IMR-90 (cell line): ENCODE data around the gene CDKN3.

ENCODE experiments used
- BHLHE40 ChIP-seq: fragments of 150-350 bp; IDR thresholded peaks from 2 replicates; pipeline ENCODE4 v1.6.1; 2016; ENCODE audit warnings: mild to moderate bottlenecking, low read depth, low read length
- CEBPB ChIP-seq: IDR thresholded peaks from 2 replicates; pipeline ENCODE4 v1.6.1; 2012; ENCODE audit warnings: low read depth, low read length, improper control_type of control experiment
- CHD1 ChIP-seq: IDR thresholded peaks from 2 replicates; pipeline ENCODE4 v1.6.1; 2012; ENCODE audit warnings: low read depth, low read length, improper control_type of control experiment
- MAFK ChIP-seq: IDR thresholded peaks from 2 replicates; pipeline ENCODE4 v1.6.1; 2012; ENCODE audit warnings: low read depth, low read length, improper control_type of control experiment
- MXI1 ChIP-seq: IDR thresholded peaks from 2 replicates; pipeline ENCODE4 v1.6.1; 2012; ENCODE audit warnings: low read depth, mild to moderate bottlenecking, low read length, moderate library complexity, borderline replicate concordance
- POLR2A ChIP-seq: IDR thresholded peaks from 2 replicates; pipeline ENCODE4 v1.6.1; 2012; ENCODE audit warnings: mild to moderate bottlenecking, low read depth, low read length
- RCOR1 ChIP-seq: IDR thresholded peaks from 2 replicates; pipeline ENCODE4 v1.6.1; 2012; ENCODE audit warnings: mild to moderate bottlenecking, low read length, improper control_type of control experiment; ENCODE audit not compliant: insufficient replicate concordance
- RFX5 ChIP-seq: IDR thresholded peaks from 2 replicates; pipeline ENCODE4 v1.8.0; 2012; ENCODE audit warnings: low read depth, mild to moderate bottlenecking, low read length, moderate library complexity
- SMC3 ChIP-seq: fragments of 150-350 bp; IDR thresholded peaks from 2 replicates; pipeline ENCODE4 v1.6.1; 2016; ENCODE audit warnings: low read depth, mild to moderate bottlenecking, antibody characterized with exemption, low read length, moderate library complexity
- TF ChIP-seq, protein P1 (sequence below): conservative IDR thresholded peaks from 2 replicates; pipeline ENCODE4 v1.5.1; 2012; ENCODE audit warnings: mild to moderate bottlenecking, low read depth, low read length, improper control_type of control experiment

DNA sequence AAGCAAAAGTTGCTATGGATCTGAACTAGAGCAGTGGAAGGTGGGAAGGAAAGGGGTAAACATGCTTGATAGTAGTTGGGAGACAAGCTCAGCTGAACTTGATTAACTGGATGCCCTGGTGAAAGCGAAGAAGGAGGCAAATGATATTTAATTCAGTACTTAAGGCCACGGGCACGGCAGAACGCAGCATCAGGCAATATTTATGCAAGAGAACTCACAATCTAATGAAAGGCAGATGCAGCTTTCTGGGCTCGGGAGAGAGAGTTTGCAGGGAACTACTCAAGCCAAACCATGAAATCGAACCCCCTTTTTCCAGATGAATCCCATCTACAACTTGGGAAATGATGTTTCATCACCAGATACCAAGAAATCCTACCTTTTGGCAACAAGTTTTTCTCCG lies 47.9 kb downstream of the CDKN3 start:
- TF ChIP-seq RFX5 (no peak), CHD1 (no peak), MAFK (no peak), SMC3 (no peak), POLR2A (no peak), RCOR1 (no peak), MXI1 (no peak), CEBPB (no peak), BHLHE40 (no peak)
- TF ChIP-seq, protein P1, sequence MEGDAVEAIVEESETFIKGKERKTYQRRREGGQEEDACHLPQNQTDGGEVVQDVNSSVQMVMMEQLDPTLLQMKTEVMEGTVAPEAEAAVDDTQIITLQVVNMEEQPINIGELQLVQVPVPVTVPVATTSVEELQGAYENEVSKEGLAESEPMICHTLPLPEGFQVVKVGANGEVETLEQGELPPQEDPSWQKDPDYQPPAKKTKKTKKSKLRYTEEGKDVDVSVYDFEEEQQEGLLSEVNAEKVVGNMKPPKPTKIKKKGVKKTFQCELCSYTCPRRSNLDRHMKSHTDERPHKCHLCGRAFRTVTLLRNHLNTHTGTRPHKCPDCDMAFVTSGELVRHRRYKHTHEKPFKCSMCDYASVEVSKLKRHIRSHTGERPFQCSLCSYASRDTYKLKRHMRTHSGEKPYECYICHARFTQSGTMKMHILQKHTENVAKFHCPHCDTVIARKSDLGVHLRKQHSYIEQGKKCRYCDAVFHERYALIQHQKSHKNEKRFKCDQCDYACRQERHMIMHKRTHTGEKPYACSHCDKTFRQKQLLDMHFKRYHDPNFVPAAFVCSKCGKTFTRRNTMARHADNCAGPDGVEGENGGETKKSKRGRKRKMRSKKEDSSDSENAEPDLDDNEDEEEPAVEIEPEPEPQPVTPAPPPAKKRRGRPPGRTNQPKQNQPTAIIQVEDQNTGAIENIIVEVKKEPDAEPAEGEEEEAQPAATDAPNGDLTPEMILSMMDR: no peak
